ENCODE results near the gene ARMH4.

The ARMH4 gene, protein sequence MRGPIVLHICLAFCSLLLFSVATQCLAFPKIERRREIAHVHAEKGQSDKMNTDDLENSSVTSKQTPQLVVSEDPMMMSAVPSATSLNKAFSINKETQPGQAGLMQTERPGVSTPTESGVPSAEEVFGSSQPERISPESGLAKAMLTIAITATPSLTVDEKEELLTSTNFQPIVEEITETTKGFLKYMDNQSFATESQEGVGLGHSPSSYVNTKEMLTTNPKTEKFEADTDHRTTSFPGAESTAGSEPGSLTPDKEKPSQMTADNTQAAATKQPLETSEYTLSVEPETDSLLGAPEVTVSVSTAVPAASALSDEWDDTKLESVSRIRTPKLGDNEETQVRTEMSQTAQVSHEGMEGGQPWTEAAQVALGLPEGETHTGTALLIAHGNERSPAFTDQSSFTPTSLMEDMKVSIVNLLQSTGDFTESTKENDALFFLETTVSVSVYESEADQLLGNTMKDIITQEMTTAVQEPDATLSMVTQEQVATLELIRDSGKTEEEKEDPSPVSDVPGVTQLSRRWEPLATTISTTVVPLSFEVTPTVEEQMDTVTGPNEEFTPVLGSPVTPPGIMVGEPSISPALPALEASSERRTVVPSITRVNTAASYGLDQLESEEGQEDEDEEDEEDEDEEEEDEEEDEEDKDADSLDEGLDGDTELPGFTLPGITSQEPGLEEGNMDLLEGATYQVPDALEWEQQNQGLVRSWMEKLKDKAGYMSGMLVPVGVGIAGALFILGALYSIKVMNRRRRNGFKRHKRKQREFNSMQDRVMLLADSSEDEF

DNA sequence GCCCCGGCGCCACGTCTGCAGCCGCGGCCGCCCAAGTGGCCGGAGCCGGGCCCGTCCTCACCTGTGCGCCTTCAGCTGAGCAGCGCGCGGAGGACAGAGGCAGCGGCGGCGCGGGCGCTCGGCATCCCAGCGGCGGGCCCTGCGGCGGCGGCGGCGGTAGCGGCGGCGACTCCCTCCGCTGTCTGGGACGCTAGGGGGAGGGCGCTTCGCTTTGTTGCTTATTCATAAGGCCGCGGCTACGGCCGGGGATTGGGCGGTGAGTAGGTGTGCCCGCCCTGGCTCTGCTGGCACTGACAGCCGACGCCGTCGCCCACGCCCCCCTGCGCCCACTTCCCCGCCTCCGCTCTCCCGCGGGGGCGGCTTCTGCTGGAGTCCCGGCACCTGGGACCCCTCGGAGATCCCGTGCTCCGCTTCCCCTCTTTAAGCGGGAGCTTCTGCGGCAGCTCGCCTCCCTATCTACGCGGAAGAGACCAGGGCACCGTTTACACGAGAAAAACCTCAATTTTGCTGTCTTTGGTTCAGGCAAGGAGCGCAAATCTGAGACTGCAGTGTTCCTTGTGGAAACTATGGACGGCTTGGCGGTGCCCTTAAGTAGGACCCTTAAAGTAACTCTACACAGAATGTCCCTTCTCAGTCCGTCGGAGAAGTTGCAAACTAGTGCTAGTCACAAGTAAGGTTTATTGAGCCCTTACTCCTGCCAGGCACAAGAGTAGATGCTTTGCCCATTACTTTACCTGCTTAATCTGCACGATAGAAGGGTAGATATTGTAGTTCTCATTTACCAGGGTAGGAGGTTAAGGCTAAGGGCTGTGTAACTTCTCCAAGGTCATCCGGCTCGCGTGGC lies at the start of gene ARMH4:
ARMH4 (minus strand) TSS at position 200 of the 844 bp plus-strand sequence. CDS start 12,855 bp downstream, outside the sequence.
- DNase-seq (ENCODE audit: low spot score), result peak; percentile 77

DNA sequence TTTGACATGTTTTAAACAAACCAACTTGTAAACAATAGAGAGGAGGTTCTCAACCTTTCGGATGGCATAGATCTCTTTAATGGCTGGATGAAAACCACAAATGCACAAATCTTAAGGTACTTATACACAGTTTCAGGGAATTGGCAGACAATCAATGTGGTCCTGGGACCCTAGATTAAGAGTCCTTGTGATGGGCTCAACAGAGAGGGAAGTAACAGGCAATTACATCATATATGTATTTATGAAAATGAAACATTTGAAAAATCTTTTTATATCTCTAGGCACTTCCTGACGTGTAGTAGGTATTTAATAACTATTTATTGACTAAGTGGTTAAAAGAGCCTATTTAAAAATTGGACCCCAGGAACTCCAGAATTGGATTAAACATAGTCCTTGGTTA lies 48.8 kb upstream of the ARMH4 start:
- no peak for DNase-seq (ENCODE audit: low spot score)

- no peak for DNase-seq (ENCODE audit: low spot score)
These were observed 48.4 kb upstream of the ARMH4 start for GRCh38 chr14:58200480-58200841.

DNA sequence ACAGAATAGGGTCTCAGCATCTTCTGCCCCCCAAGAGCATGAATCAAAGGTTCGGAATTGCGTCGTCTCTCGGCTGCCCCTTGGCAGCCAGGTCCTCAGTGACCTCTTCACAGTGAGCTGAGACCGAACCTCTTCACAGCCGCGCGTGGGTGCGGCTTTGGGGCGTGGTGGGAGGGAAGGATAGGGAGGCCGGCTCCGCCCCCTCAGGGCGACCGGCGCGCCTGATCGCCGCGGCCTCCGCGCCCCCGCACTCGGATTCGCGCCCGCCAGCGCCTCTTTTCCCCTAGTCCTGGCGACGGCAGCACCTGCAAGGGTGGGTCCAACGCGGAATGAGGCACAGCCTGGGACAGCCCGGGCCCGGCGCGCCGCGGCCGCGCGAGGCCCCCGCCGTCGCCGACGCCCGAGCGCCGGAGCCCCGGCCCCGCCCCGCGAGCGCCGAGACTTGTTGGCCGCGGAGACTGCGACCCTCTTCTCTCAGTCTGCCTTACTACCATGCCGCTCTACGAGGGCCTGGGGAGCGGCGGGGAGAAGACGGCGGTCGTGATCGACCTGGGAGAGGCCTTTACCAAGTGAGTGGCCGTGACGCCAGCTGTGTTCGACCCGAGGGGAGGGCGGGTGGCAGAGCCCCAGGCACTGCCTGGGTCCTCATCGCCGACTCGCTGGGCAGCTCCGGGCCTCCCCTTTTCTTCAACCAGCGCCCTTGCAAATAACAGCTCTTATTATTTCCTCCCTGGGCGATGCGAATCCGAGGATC lies 47.9 kb upstream of the ARMH4 start, which contains the start of gene ACTR10:
ACTR10 (plus strand) TSS at position 424 of the 754 bp plus-strand sequence; CDS start at position 493, 69 bp downstream.
- DNase-seq (ENCODE audit: low spot score), result peak; percentile 81

- DNase-seq (ENCODE audit: low spot score), result no peak
These were observed 46.1 kb upstream of the ARMH4 start for GRCh38 chr14:58198086-58198485.

GRCh38 chr14:58196198-58196597 lies 44.2 kb upstream of the ARMH4 start:
- DNase-seq (ENCODE audit: low spot score), result no peak

- DNase-seq (ENCODE audit: low spot score), result no peak
These were observed 41.5 kb upstream of the ARMH4 start for GRCh38 chr14:58193542-58193941.

DNA sequence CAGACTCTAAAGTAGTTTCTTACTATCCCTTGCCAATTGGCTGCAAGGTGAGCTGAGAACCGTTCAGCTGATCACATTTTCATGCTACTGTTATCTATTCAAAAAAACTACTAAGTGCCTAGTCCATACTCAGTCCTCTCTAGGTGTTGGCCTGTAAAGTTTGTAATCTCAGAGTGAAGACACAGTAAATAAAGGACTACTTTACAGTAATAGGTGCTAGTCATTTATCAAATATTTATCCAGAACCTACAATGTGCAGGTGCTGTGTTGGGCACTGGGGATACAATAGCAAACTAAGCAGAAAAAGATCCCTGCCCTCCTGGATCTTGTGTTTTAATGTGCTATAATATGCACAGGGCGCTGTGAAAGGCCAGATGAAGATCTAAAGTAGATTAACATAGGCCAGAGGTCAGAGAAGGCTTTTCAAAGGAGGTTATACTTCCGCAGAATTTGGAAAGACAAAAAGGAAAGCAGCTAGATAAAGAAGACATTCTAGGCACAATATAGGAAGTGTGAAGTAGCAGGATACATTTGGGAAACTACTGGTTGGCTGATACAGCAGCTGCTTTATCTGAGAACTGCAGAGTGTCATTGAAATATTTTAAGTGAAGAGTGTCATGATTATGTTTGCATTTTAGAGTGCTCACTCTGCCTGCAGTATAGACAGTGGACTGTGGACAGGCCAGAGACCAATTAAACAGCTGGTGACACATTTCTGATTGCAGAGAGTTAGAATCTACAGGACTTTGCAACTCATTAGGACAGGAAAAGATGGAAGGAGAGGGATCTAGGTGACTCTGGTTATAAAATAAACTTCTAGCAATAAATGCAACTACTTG lies 40.0 kb upstream of the ARMH4 start:
- no peak for DNase-seq (ENCODE audit: low spot score)

DNA sequence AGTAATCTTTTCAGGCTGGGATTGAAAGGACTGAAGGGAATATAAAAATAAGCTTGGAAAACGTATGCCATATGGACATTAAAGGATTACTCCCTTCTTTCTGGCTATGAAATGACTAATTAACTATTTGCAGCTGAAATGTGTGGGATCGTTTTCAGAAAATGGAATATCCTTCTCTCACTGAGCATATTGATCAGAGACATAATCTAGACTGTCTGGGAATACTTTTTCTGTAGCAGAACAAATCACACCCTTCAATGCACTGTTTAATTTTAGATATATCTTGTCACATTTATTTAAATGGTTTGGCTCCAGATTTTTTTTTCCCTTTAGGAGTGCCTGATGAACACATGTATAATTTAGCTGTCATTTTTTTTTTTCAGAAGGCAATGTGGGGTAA lies 37.2 kb upstream of the ARMH4 start:
- no peak for DNase-seq (ENCODE audit: low spot score)

- DNase-seq (ENCODE audit: low spot score), result no peak
These were observed 25.1 kb upstream of the ARMH4 start for GRCh38 chr14:58177125-58177524.

- DNase-seq (ENCODE audit: low spot score), result peak; percentile 90
These were observed 19.1 kb upstream of the ARMH4 start for GRCh38 chr14:58171090-58171489.

GRCh38 chr14:58167891-58168290 lies 15.9 kb upstream of the ARMH4 start:
- no peak for DNase-seq (ENCODE audit: low spot score)

GRCh38 chr14:58167057-58167456 lies 15.0 kb upstream of the ARMH4 start:
- DNase-seq (ENCODE audit: low spot score), result no peak

GRCh38 chr14:58166005-58166983 lies 14.3 kb upstream of the ARMH4 start:
- DNase-seq (ENCODE audit: low spot score), result peak; percentile 74

- DNase-seq (ENCODE audit: low spot score), result no peak
These were observed 8.5 kb upstream of the ARMH4 start for GRCh38 chr14:58160561-58160960.

- peak; percentile 36 for DNase-seq (ENCODE audit: low spot score)
These were observed 640 bp downstream of the ARMH4 start for GRCh38 chr14:58151133-58152013.

DNA sequence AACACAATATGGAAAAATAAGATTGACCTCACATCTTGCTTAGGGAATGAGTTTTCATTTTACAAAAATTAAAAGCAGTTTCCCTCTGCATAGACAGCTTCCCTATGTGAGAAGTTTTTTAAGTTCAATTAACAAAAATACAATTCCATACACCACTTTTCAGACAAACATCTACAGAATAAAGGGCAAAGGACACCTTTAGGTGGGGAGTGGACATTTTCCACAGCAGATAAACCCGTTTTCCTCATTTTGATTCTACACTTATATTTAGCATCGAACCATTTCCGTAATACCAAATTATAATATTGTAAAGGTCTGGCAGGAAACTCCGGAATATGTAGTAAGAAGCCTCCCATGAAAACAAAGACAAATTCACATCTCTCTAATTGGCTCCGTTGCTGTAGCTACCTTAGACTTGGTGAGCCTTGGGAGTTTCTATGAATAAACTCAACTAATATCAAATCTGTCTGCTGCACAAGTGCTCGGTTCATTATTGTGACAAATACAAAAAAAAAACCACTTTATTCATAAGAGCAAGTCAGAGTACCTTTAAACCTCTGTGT lies 1.7 kb downstream of the ARMH4 start:
- no peak for DNase-seq (ENCODE audit: low spot score)

- no peak for DNase-seq (ENCODE audit: low spot score)
These were observed 2.8 kb downstream of the ARMH4 start for GRCh38 chr14:58149196-58149595.

Data from hepatic stellate cell (primary cell).